ENCODE results near the gene GPBAR1.
"Not testable (repeated sequence)": the region's sequence is repeated elsewhere in the genome, so short reads cannot be mapped to it uniquely, and the experiment has no call there.

Gene GPBAR1

DNA sequence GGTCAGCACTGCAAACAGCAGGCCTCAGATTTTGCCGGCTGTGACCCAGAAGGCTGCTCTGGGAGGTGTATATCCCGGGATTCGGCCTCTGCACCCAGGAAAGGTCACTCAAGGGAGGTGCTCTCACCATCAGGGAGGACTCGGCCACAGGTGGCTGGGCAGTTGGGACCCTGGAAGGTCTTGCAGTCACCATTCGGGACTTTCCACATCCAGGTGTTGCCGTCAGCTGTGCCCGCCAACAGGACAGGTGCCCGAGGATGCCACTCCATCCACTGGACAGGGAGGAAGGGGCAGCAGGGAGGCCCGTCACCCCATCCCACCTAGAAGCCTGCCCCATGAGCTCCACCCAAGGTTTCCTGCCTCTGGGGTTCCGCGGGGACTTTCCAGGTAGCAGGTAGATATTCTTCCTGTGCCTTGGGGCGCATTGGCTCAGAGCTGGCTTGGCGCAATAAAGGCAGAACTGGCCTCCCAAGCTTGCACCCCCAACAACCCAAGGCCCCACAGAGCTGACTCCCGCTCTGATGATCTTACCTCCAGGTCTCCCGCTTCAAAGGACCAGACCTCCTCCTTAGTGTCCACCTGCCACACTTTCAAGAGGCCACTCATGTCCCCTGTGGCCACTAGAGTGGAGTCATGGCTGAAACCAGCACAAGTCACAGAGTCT, 5.6 kb downstream of the GPBAR1 start:
- DNase-seq (ENCODE audit: low read depth in 1 of 2, low spot score in 1 of 2), result no peak

DNA sequence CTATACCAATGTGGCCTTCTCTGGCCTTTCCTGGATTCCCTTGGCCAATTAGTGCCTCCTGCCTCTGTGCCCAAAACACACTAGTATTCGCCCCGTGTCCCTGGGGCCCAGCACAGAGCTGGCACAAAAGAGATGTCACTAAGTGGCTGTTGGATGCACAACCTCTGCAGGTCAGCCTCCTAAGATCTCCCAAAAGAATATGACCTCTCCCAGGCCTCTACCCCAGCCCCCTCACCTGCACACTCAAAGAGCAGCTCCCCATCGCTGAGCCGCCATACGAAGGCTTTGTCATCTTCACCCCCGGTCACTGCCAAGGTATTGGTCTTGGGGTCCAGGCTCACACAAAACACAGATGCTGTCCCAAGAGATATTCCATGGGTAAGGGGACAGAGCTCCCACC, 6.4 kb downstream of the GPBAR1 start:
- DNase-seq (ENCODE audit: low read depth in 1 of 2, low spot score in 1 of 2), result no peak

DNA sequence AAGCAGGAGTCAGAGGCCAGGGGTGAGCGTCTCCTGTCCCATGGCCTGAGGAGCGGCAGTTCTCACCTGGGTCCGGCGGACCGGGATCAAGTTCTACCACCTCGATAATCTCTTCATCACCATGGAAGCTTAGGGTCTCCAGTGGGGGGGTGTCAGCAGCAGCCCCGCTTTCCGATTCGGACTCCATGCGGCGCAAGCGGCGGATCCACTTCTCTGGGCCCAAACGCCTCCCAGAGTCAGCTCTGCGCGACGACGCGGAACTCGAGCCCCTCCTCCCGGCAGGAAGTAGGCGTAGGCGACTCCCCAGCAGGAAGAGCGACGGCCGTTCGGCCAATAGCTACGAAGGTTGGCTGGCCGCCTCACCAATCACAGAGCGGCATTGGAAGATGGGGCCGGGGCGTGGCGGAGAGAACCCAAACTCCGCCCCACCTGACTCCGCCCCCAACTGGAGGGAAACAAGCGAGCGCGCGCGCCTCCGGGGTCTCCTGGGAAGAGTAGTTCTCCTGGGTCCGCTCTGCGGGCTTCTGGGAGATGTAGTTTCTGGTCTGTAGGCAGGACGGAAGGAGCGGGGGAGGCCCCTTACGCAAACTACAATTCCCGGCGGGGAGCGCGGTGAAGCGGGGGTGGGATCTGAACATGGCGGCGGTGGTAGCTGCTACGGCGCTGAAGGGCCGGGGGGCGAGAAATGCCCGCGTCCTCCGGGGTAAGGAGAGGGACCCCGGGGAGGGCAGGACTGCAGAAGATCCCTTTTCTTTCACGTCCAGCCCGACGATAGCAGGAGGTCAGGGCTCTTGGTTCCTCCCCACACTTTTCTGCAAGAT, 9.3 kb downstream of the GPBAR1 start, which contains the start of the genes AAMP and PNKD:
Gene AAMP (minus strand): TSS at position 238 of the 821 bp plus-strand sequence. CDS start 51 bp downstream, at position 187.
Gene PNKD (plus strand): TSS at position 620 of the 821 bp plus-strand sequence. CDS start 17 bp downstream, at position 637.
- peak; percentile 100 for DNase-seq (ENCODE audit: low read depth in 1 of 2, low spot score in 1 of 2)

DNA sequence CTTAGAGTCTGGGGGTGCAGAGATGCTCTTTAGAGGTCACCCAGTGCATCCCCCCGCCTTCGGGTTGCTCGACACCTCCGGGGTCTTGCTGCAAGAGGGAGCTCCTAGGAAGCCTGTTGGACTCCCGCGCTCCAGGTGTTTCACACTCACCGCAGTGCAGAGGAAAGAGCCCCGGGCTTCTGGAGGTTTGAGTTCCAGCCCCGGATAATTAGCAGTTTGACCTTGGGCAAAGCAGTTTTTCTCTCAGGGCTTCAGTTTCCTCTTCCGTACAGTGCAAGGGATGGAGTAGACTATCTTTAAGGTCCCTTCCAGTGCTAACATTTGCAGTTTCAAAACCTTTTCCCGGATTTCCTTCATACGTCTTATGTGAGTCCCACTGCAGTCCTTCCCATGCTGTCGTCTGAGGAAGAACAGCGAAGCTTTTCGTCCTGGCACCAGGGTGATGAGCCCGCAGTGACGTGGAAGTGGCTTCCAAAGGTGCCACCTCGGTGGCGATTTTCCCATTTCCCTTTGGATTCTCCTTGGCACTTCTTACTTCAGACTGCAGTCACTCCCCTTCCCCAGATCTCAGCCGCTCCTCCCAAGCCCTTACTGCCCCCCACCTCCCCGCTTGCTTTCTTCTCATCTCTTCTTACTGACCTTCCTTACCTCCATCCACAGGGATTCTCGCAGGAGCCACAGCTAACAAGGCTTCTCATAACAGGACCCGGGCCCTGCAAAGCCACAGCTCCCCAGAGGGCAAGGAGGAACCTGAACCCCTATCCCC, 10.1 kb downstream of the GPBAR1 start:
- DNase-seq (ENCODE audit: low read depth in 1 of 2, low spot score in 1 of 2), result no peak

DNA sequence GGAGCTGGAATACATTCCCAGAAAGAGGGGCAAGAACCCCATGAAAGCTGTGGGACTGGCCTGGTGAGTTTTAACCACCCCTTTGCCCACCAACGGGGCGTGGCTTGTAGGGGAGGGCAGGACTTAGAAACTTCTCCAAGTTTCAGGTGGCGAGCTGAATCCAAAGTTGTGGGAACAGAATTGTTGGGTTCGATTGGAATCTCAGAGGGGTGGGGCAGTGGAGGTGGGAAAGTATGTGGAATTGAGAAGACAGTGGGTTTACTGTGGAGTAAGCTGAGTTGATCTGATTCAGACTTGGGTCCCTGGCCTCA, 10.6 kb downstream of the GPBAR1 start:
- no peak for DNase-seq (ENCODE audit: low read depth in 1 of 2, low spot score in 1 of 2)

DNA sequence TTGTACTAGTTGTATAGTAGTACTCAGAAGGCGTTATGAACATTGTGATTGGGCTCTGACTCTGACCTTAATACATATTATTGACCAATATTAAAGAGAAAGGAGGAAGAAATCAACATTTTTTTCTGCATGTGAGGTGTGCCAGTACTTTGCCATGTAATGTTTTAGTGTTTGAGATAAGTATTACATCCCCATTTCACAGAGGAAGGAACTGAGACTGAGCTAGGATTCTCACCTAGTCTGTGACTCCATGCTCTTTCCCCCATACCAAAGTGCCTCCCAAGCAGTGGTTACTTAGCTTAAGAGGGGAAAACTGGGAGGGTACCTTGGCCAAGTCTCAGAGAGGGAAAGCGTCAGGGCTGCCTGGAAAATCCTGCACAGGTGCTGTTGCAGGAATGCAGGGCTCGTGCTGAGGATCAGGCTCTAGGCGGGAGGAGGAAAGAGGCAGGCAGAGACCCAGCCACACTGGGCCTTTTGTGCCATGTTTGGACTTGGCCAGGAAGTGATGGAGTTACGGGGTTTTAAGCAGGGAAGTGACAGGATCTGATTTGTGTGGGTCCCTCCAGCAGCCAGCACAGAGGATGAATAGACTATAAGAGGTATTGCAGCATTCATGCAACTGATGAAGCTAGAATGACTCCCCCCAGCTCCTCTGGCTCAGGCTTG, 11.2 kb downstream of the GPBAR1 start:
- no peak for DNase-seq (ENCODE audit: low read depth in 1 of 2, low spot score in 1 of 2)

DNA sequence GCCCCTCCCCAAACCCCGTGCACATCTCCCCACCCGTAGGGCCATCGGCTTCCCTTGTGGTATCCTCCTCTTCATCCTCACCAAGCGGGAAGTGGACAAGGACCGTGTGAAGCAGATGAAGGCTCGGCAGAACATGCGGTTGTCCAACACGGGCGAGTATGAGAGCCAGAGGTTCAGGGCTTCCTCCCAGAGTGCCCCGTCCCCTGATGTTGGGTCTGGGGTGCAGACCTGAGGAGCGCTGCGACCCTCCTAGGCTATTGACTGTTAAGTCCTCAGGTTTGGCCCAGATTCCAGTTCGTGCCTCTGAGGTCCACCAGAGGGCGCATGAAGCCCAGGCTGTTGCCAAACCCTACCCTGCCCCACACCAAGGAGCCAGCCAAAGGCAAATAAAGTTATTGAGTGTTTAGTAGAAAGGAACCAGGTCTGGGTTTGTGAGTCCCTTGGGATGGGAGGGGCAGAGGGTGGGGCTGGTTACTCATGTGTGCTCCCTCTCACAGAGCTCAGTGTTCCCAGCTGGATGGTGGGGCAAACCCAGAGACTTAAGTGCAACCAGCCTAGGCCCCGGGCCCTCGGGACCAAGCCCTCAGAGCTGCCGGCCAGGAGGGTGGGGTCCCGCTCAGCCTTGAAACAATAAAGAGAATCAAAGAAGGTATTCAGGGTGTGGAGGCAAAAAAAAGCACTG, 11.9 kb downstream of the GPBAR1 start:
- peak; percentile 64 to 66 for DNase-seq (ENCODE audit: low read depth in 1 of 2, low spot score in 1 of 2)

DNA sequence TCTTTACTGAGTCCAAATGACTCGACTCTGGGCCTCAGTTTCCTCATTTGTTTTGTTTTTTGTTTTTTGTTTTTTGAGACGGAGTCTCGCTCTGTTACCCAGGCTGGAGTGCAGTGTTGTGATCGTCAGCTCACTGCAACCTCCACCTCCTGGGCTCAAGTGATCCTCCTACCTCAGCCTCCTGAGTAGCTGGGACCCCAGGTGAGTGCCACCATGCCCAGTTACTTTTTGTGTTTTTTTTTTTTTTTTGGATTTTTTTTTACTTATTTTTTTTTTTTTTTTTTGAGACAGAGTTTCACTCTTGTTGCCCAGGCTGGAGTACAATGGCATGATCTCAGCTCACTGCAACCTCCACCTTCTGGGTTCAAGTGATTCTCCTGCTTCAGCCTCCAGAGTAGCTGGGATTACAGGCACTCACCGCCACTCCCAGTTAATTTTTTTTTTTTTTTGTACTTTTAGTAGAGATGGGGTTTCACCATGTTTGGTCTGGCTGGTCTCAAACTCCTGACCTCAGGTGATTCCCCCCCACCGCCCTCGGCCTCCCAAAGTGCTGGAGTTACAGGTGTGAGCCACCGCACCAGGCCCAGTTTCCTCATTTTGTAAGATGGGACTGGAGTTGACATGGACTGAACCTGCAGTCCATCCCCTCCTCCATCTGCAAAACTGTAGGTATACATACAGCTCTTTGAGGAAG, 12.5 kb downstream of the GPBAR1 start:
- DNase-seq (ENCODE audit: low read depth in 1 of 2, low spot score in 1 of 2), result not testable (repeated sequence)

DNA sequence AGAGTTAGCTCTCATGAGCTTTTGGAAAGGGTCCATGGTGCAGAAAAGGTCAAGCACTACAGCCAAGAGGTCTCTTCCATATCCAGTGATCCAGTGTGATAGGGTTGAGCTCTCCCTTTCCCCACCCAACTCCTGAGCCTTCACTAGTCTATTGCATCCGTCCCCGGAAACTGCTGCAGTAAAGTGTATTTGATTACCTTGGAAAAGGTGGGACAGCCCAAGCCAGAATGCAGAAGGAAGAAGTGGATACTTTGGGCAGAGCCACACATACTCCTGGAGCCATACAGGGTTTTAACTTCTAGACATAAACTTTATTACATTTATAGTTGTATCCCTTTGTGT, 13.1 kb downstream of the GPBAR1 start:
- no peak for DNase-seq (ENCODE audit: low read depth in 1 of 2, low spot score in 1 of 2)

DNA sequence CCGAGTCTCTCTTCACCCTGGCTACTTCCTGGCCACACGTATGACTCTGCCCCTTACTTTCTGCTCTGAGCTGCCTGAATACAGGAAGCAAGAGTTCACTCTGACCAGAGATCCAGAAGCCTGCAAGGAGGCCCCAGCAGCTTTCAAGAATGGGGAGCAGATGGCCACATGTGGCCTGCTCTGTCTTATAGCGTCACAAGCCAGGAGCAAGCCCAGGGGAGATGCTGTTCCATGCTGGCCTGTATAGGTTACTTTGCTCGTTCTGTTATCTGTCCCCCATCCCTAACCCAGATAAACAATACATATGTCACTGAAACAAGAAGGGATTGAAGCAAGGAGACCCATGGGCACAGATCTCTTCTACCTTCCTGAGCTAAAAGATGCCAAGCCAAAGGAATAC, 13.8 kb downstream of the GPBAR1 start:
- DNase-seq (ENCODE audit: low read depth in 1 of 2, low spot score in 1 of 2), result no peak

DNA sequence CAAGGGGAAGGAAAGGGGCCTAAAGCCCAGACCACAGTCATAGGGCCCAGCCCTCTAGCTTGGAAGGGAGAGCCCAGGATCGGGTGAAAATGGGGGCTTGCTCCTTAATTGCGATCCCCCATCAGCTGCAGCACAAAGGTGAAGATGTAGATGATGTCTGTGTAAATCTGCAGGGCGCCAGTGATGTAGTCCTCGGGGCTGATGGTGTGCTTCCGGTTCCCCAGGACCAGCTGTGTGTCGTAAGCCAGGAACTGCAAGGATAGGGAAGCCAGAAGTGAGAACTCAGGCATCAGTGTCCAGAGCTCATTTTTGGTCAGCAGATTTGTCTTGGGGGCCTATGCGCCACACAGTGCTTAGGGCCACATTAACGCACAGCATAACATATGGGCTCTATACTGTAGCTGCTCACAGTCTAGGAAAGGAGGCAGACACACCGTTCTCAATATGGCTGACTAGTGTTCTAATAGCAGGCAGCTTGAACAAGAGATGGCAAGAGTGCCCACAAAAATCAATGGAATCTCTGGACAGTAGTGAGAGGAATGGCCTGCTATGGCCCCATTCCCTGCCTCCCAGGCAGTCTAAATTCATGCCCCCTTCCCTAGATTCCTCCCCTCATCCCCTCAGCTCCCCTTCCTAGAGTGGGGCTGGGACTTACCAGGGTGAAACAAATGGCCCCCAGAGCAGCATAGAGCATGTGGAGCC, 14.7 kb downstream of the GPBAR1 start:
- no peak for DNase-seq (ENCODE audit: low read depth in 1 of 2, low spot score in 1 of 2)

DNA sequence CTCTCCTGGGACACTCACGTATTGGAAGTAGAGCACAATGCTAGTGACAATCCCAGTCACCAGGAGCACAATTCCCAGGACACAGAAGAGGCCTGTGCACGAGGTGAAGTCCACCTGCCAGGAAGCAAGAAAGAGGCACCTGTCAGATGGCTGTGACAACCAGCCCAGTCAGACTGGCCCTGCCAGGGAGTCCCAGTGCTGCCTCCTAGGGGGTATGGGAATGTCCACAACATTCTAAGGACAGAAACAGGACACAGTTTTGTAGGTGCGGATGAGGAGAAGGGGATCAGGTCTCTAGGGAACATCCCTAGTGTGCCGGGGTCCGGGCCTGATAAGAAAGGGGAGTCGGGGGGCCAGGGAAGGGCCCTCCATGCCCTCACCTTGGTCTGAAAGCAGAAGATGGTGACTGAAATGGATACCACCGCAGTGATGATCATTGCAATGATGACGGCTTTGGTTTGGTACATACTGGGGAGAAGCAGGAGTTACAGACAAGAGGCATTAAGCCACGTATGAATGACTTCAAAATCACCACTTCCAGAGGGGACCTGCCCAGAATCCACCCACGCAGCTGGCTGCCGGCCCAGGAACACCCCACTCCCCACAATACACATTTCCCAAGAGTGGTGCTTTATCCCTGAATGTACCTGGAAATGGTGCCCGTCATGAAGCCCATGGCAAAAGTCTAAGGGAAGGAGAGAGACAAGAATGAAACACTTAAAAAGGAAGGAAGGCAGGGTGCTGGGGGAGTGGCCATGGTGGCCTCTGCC, 16.4 kb downstream of the GPBAR1 start:
- no peak for DNase-seq (ENCODE audit: low read depth in 1 of 2, low spot score in 1 of 2)

DNA sequence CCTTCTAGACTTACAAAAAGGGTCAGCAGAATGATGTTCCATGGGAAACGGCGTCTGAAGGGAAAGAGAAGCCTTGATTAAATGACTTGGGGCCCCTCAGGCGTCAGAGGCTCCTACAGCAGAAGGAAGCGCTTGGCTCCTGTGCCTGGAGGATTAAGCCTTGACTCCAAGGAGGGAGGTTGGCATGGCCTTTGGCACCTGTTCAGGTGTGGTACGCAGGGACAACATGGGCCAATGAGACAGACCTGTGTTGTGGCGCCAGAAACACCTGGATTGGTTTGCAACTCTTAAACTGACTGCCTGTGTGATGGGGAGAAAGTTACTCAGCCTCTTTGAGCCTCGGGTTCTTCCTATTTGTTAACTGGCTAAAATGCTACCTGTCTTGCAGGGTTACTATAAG, 17.1 kb downstream of the GPBAR1 start:
- no peak for DNase-seq (ENCODE audit: low read depth in 1 of 2, low spot score in 1 of 2)

DNA sequence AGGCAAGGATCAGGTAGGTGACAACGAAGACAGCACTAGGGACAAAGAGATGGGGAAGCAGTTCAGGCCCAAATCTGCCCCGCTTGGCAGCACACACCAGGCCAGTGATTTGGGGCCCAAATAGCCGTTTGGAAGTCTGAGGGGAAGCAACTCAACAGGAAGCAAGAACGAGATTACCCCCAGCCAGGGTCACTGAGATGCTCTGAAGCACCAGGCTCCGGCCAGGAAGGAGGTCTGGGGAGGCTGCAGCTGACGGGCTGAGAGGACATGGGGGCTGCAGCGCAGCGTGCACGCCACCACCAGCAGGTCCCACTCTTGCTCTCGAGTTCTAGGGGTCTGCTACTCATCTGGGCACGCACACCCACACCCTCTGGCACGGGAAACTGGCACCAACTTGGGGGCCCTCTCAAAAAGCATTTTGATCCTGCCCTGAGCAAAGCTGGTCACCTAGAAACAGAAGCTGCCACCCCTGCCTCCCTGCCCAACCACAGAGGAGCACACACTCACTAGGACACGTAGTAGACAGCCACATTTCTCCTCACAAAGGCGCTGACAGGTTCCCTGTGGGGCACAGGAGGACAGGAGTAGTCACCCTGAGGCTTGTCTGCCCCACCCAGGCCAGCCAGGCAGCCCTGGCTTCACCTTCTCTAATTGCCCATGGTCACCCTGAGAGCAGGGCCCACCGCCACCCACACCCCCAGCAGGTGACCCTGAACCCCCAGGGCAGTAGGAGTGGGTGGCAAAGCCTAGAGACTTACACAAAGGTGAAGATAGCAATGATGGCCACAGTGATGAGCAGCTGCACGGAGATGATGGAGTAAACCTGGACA, 17.9 kb downstream of the GPBAR1 start:
- no peak for DNase-seq (ENCODE audit: low read depth in 1 of 2, low spot score in 1 of 2)

DNA sequence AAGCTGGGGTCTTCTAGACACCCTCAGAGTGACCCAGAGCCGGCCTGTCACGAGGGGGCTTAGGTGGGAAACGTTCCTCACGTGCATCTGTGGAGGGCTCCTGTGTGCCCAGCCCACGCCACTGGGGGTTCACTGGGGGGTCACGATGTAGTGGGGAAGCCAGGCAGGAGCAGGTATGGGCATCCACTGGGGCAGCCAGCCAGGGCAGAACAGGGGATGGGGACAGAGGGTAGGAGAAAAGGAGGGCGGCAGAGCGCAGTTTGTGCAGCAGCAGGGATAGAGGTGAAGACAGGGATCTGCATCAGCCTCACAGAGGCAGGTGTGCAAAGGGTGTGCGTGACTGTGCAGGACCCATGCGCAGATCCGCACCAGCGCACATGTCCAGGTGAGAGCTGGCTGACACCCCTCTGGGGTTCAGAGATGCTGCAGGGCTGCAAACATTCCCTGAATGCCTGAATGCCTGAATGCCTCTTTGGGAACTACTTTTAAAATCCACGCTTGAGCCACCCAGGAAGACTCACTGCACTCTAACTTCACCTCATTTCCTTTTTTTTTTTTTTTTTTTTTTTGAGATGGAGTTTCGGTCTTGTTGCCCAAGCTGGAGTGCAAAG, 19.6 kb downstream of the GPBAR1 start:
- DNase-seq (ENCODE audit: low read depth in 1 of 2, low spot score in 1 of 2), result no peak

DNA sequence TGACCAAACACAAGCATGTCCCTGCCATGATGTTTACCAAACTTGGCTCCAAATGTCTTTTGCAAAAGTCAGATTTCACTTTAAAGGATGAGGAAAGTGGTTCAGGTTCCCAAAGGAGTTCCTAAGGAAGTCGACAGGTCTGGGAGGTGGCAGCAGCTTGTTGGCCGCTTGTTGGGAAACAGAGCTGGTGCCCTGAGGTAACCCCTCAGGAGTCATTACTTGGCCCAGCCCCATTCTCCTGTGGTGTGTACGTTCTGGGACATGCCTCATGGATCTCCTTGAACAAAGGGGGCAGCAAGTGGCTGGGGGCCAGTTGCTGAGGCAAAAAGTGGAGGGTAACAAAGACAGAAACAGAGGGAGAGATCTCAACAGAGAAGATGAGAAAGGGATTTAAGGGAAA, 20.6 kb downstream of the GPBAR1 start:
- no peak for DNase-seq (ENCODE audit: low read depth in 1 of 2, low spot score in 1 of 2)

DNA sequence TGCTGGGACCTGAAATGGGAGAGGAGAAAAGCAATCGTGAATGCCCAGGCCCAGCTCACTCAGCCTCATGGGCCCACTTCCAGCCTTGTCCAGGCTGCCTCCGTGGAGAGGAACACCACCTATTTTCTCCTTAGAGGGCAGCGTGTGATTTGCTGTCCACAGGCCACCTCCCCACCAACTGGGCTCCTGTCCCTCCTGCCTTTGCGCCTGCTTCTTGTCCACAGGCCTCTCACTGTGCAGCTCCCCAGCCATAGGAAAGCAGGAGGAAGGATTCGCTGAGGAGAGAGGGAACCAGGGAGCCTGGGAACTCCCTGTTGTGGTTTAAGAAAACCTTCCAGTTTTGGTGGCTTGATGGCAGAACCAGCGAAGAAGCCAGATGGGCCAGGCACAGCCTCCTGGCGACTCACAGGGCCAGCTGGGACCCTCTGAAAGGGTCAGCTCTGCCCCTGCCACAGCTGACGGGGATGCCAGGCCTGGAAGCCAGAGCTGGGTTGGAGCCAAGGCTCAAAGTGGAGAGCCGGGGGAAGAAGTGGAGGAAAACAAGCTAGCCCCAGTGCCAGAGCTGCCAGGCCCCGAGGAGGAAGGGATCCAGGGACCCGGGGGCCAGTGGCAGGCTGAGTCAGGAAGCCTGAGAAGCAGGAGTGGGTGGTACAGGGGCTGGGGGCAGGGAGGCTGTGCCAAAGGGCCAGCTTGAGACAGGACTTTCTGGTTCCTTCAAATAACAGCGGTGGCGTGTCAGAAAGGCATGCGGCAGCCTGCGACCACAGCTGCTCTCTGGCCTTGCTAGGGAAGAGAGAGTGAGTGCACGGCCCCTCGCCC, 21.6 kb downstream of the GPBAR1 start:
- no peak for DNase-seq (ENCODE audit: low read depth in 1 of 2, low spot score in 1 of 2)

Data from stimulated activated CD4-positive, alpha-beta T cell treated with anti-CD3 and anti-CD28 coated beads, Interleukin-15, amount 100 ng/mL, for 1 hour (primary cell).